ENCODE measurements around the gene MX2. TPM values are rescaled to one million over a fixed set of nuclear protein-coding genes. Genes with fewer than 3 reads are reported as not detected.

MX2 gene
- total and polyA plus RNA-seq, 4 donors = 0.69 to 4.7 (median 2.2) TPM

- no peak for TF ChIP-seq HNF4G (IDR thresholded peaks at IDR 0.05)
- TF ChIP-seq GABPA (IDR thresholded peaks at IDR 0.05 in 1 of 2, conservative IDR thresholded peaks at IDR 0.05 in 1 of 2) = no peak
- no peak for TF ChIP-seq FOXA2 (IDR thresholded peaks at IDR 0.05)
- TF ChIP-seq TAF1 (conservative IDR thresholded peaks at IDR 0.05) = no peak
- no peak for TF ChIP-seq MAX (IDR thresholded peaks at IDR 0.05)
These were observed 48.5 kb downstream of the MX2 start (continued) for GRCh38 chr21:41410361-41410760.

- TF ChIP-seq FOXA2 (IDR thresholded peaks at IDR 0.05) = no peak
- no peak for TF ChIP-seq NR2F2 (IDR thresholded peaks at IDR 0.05)
- no peak for TF ChIP-seq RXRA (IDR thresholded peaks at IDR 0.05)
- TF ChIP-seq JUND (IDR thresholded peaks at IDR 0.05) = no peak
- TF ChIP-seq HNF4A (conservative IDR thresholded peaks at IDR 0.05) = no peak
- TF ChIP-seq FOXA1 (IDR thresholded peaks at IDR 0.05) = no peak
- no peak for TF ChIP-seq EGR1 (IDR thresholded peaks at IDR 0.05; ENCODE audit: low read depth in 2 of 2)
- TF ChIP-seq RAD21 (IDR thresholded peaks at IDR 0.05) = no peak
- no peak for TF ChIP-seq ZBTB33 (IDR thresholded peaks at IDR 0.05)
- TF ChIP-seq REST (IDR thresholded peaks at IDR 0.05) = no peak
- no peak for TF ChIP-seq HNF4G (IDR thresholded peaks at IDR 0.05)
- TF ChIP-seq MAX (IDR thresholded peaks at IDR 0.05) = no peak
- peaks cover 0 to 2% (median 0%) of the 10 kb centered on the region in 4 donors for H3K27me3 ChIP-seq (ENCODE audit: control insufficient read depth in 4 of 4, insufficient read depth in 4 of 4, low read length in 3 of 4)
- peaks cover 0 to 5% (median 0%) of the 10 kb centered on the region in 4 donors for H3K36me3 ChIP-seq (ENCODE audit: control insufficient read depth in 4 of 4, insufficient read depth in 3 of 4, low read depth in 1 of 4, low read length in 3 of 4)
- 78% methylated on average over 5 of the region's 5 CpGs for WGBS
- no peak overlapping the region for H3K9ac ChIP-seq (ENCODE audit: low read depth in 1 of 2, low read length in 2 of 2)
- no peaks in the 10 kb centered on the region for H3K4me1 ChIP-seq (ENCODE audit: control insufficient read depth in 4 of 4, insufficient read depth in 4 of 4, low read length in 3 of 4)
- no peak overlapping the region for H3K27ac ChIP-seq (ENCODE audit: low read depth in 1 of 2, low read length in 2 of 2)
- no peaks in the 10 kb centered on the region for H3K9me3 ChIP-seq (ENCODE audit: control insufficient read depth in 4 of 4, low read length in 3 of 4)
- DNase-seq (ENCODE audit: low spot score) = no peak
- H3K4me3 ChIP-seq (ENCODE audit: low read depth in 1 of 3, low read length in 3 of 3) = no peak overlapping the region
These were observed 49.1 kb downstream of the MX2 start for GRCh38 chr21:41410767-41411448.
